Panc1 (cell line): ENCODE measurements around the gene LUC7L2. TPM values are rescaled to one million over a fixed set of nuclear protein-coding genes. Genes with fewer than 3 reads are reported as not detected.

ENCODE experiments used
- ATAC-seq: fragments of 200-7000 bp; cut with Tn5 transposase; 2 replicates; pipeline ENCODE4 v1.9.1; 2020; ENCODE audit warnings: mild to moderate bottlenecking, moderate library complexity
- BruUV-seq: library from RNA; stranded (reverse); fragments of 400-500 nt; replicated peaks from 2 replicates; lab custom pipeline; 2021; lab: Mats Ljungman, UMichigan
- CTCF ChIA-PET: fragments of 300-600 bp; sonication (Branson Sonifier 250); formaldehyde crosslinking; loops from one replicate; lab custom pipeline; 2022; ENCODE audit warnings: antibody characterized with exemption; lab: Charles Lee
- POLR2A ChIA-PET: fragments of 300-600 bp; sonication (Branson Sonifier 250); formaldehyde crosslinking; loops from one replicate; lab custom pipeline; 2022; ENCODE audit warnings: antibody characterized with exemption; lab: Charles Lee
- DNase-seq: peaks from one replicate; pipeline ENCODE4 v3.0.0-alpha.2; 2010; ENCODE audit warnings: low read depth, low spot score
- H3K27ac ChIP-seq: 2 replicates; pipeline ENCODE4 v1.5.1; 2011; ENCODE audit warnings: mild to moderate bottlenecking, low read length, inconsistent platforms
- H3K27me3 ChIP-seq: fragments of 200-500 bp; sonication (Bioruptor generic); 2 replicates; pipeline ENCODE4 v1.6.0; 2014; ENCODE audit warnings: low read length, inconsistent platforms; ENCODE audit not compliant: control insufficient read depth, insufficient read depth
- H3K36me3 ChIP-seq: fragments of 200-500 bp; sonication (Bioruptor generic); 2 replicates; pipeline ENCODE4 v1.5.1; 2014; ENCODE audit warnings: inconsistent platforms, mild to moderate bottlenecking, low read length, moderate library complexity; ENCODE audit not compliant: control insufficient read depth, insufficient read depth
- H3K4me1 ChIP-seq: 2 replicates; pipeline ENCODE4 v1.5.1; 2011; ENCODE audit warnings: inconsistent platforms, mild to moderate bottlenecking, low read length, moderate library complexity; ENCODE audit not compliant: control insufficient read depth, insufficient read depth
- H3K4me3 ChIP-seq, 2 experiments: 2 replicates each; pipeline ENCODE4 v1.5.1; 2011 to 2012; ENCODE audit warnings: low read depth in 2 of 2, low read length in 2 of 2, mild to moderate bottlenecking in 2 of 2, inconsistent platforms in 1 of 2, moderate library complexity in 1 of 2
- H3K9me3 ChIP-seq: fragments of 200-500 bp; sonication (Bioruptor generic); 2 replicates; pipeline ENCODE4 v1.5.1; 2014; ENCODE audit warnings: low read depth, mild to moderate bottlenecking, inconsistent platforms, low read length, moderate library complexity; ENCODE audit not compliant: control insufficient read depth, insufficient read depth
- CTCF ChIP-seq: fragments of 450-650 bp; IDR thresholded peaks from 2 replicates; pipeline ENCODE4 v1.5.1; 2017; ENCODE audit warnings: mild to moderate bottlenecking
- POLR2AphosphoS5 ChIP-seq: IDR thresholded peaks from 2 replicates; pipeline ENCODE4 v1.6.1; 2012; ENCODE audit warnings: mild to moderate bottlenecking, low read depth, low read length, moderate library complexity
- REST ChIP-seq, 2 experiments: IDR thresholded peaks; 2 replicates each; pipeline ENCODE4 v1.6.1; 2011 to 2012; ENCODE audit warnings: low read depth in 2 of 2, control low read depth in 1 of 2, low read length in 1 of 2, mild to moderate bottlenecking in 1 of 2, moderate library complexity in 1 of 2; ENCODE audit not compliant: insufficient read depth in 1 of 2
- SIN3A ChIP-seq: IDR thresholded peaks from 2 replicates; pipeline ENCODE4 v1.6.1; 2012; ENCODE audit warnings: low read depth, mild to moderate bottlenecking, low read length, moderate library complexity, borderline replicate concordance; ENCODE audit not compliant: insufficient read depth
- TCF7L2 ChIP-seq: IDR thresholded peaks from 2 replicates; pipeline ENCODE4 v1.6.1; 2011; ENCODE audit warnings: mild to moderate bottlenecking, low read depth, low read length, inconsistent platforms
- in situ Hi-C: cut with HindIII; loops from 2 replicates; pipeline ENCODE4 v1.10.0; 2016; ENCODE audit warnings: low sequenced_read_pairs, low pct_unique_long_range_greater_than_20kb
- intact Hi-C: fragments of 100-400 bp; cut with micrococcal nuclease; formaldehyde crosslinking; loops from one replicate; pipeline ENCODE4 v1.10.0; 2022; ENCODE audit not compliant: unreplicated experiment
- total RNA-seq: library from RNA; stranded (reverse); gene quantifications from one replicate; pipeline ENCODE4 v1.2.1, GENCODE V29; 2021; ENCODE audit not compliant: unreplicated experiment

Gene LUC7L2
- total RNA-seq, 1 experiment from 2014 or later: 110 TPM

DNA sequence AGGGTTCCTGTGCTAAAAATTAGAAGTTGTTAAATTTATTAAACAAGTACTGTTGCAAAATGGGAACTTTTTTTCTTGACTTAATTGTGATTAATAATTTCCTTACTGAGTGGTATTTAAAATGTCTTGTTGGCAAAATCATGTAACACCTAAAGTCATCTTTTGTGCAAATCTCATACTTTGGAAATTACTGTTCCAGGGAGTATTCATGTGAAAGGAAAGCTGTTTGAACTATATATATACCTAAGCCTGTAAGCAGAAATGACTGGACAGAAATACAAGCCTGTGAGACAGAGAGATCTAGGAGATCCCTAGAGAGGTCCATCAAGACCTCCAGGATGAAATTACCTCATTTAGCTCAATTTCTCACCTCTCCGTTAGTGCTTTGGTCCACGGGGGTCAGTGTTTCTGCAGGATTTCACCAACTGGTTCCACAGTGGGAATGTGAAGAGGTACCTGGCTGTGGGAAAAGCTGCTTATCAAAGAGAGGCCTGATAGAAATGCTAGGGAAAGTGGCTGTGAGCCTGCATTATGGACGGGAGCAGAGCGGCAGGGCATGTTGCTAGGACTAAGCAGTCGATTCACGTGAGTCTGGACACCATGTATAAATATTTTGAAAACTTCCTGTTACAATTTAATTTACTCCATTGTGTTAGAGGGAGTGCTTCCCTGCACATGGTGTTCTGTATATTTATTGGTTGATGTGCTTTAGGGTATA is 7.9 kb downstream of the LUC7L2 start:
- ChIA-PET POLR2A (interaction anchor here (0.6 kb wide), 1 partner anchor 151 kb away, joined by 3 read pairs; no protein-coding TSS in a partner anchor), CTCF (no interaction called here)
- intact Hi-C loops (no loop called here), in situ Hi-C loops (no loop called here)
- DNase-seq (no peak), ATAC-seq (no peak)
- peaks cover 21% of the 10 kb centered on the region; the same call in 1 of the 2 replicates for H3K36me3 ChIP-seq
- H3K4me3 ChIP-seq: no peak overlapping the region
- no peaks in the 10 kb centered on the region for H3K9me3 ChIP-seq
- TF ChIP-seq POLR2AphosphoS5 (no peak), TCF7L2 (no peak), REST (IDR thresholded peaks at IDR 0.05; ENCODE audit: insufficient read depth in 1 of 2, low read depth in 2 of 2, low read length in 1 of 2) (no peak), SIN3A (no peak), CTCF (no peak)
- H3K27ac ChIP-seq: no peak overlapping the region
- peaks cover 30% of the 10 kb centered on the region for H3K4me1 ChIP-seq
- BruUV-seq: no TSS peak
- H3K27me3 ChIP-seq: no peaks in the 10 kb centered on the region

DNA sequence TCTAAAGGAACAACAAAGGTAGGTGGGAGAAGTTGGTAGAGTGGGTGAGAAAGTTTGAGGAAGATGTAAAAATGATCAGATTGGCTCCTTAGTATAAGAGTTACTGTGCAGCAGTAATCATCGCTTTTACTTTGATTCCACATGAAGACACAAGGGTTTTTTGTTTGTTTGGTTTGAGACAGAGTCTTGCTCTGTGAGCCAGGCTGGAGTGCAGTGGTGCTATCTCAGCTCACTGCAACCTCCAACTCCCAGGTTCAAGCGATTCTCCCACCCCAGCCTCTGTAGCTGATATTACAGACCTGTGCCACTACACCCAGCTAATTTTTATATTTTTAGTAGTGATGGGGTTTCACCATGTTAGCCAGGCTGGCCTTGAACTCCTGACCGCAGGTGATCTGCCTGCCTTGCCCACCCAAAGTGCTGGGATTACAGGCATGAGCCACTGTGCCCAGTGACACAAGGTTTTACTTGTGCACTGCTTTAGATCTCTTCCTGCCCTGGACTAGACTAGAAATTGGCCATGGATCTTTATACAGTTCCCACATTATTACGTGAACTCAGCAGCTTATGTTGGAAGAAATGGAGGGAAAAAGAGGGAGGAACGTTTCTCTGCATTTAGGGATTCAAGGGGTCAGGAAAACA is 10.7 kb downstream of the LUC7L2 start:
- BruUV-seq: no TSS peak
- H3K9me3 ChIP-seq: no peaks in the 10 kb centered on the region
- peaks cover 24% of the 10 kb centered on the region for H3K4me1 ChIP-seq
- no peak overlapping the region for H3K4me3 ChIP-seq
- intact Hi-C loops (no loop called here), in situ Hi-C loops (no loop called here)
- CTCF ChIA-PET: no interaction called here
- 0 out of 2 replicates have a peak, but pooled peaks have one; percentile 43 for ATAC-seq
- DNase-seq: no peak
- no peak overlapping the region for H3K27ac ChIP-seq
- H3K36me3 ChIP-seq: peaks cover 11% of the 10 kb centered on the region; the same call in 1 of the 2 replicates
- no peaks in the 10 kb centered on the region for H3K27me3 ChIP-seq
- no peak for TF ChIP-seq SIN3A
- TF ChIP-seq CTCF: no peak
- TF ChIP-seq TCF7L2: no peak
- TF ChIP-seq REST (IDR thresholded peaks at IDR 0.05; ENCODE audit: insufficient read depth in 1 of 2, low read depth in 2 of 2, low read length in 1 of 2): no peak
- TF ChIP-seq POLR2AphosphoS5: no peak
- POLR2A ChIA-PET: interaction anchor here (0.6 kb wide), 1 partner anchor 11 kb away, joined by 4 read pairs; the partner anchor contains the start of gene LUC7L2
